Measurements from ENCODE around the gene WHRN. TPM values are rescaled to one million over a fixed set of nuclear protein-coding genes. Genes with fewer than 3 reads are reported as not detected.
A peak's percentile ranks its signal among the peaks of the same experiment; 100 is the strongest.

Gene WHRN
- total and polyA plus RNA-seq, 9 donors, result 0.89 to 5.5 (median 3.3) TPM

DNA sequence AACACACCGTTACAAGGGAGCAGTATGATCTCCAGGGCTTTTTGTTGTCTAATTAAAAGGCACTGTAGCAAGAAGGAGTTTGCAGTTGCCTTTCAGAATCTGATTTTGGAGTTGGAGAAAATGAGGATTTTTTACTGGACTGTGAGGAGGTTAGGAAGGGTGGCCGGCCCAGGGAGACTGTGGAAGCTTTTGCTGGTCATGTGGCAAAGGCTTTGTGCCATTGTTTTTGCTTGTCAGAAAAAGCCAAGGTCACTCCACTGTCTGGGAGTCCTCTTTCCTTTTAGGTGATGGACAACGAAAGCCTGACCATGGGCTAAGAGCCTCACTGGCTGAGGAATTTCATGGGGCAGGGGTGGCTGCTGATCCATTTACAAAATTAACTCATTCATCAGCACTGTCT, 10.3 kb upstream of the WHRN start:
- H3K36me3 ChIP-seq (ENCODE audit: control insufficient read depth, insufficient read depth, low read length), result no peaks in the 10 kb centered on the region
- 56% methylated on average over 2 of the region's 3 CpGs for WGBS (ENCODE audit: insufficient coverage)
- no peaks in the 10 kb centered on the region for H3K9me3 ChIP-seq (replicated peaks; ENCODE audit: control insufficient read depth, low read depth, low read length)
- peaks cover 4% of the 10 kb centered on the region for H3K4me1 ChIP-seq (ENCODE audit: control insufficient read depth, insufficient read depth, low read length)
- H3K4me3 ChIP-seq (ENCODE audit: low read length), result no peak overlapping the region
- H3K27ac ChIP-seq (ENCODE audit: low read length), result no peak overlapping the region
- DNase-seq, result no peak
- H3K27me3 ChIP-seq (ENCODE audit: control insufficient read depth, insufficient read depth, low read length), result peaks cover 10% of the 10 kb centered on the region

DNA sequence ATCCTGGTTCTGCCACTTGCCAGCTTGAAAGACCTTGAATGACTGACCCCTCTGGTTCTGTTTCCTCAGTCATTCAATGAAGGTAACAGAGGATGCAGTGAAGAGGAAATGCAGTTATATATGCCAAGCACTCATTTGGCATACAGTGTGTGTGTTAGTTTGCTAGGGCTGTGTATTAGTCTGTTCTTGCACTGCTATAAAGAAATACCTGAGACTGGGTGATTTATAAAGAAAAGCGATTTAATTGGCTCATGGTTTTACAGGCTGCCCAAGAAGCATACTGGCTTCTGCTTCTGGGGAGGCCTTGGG, 8.6 kb upstream of the WHRN start:
- WGBS (ENCODE audit: insufficient coverage), result 91% methylated on average over 1 of the region's 1 CpG
- Histone ChIP-seq H3K27me3 (ENCODE audit: control insufficient read depth, insufficient read depth, low read length) (peaks cover 13% of the 10 kb centered on the region), H3K9me3 (replicated peaks; ENCODE audit: control insufficient read depth, low read depth, low read length) (no peaks in the 10 kb centered on the region), H3K4me3 (ENCODE audit: low read length) (no peak overlapping the region), H3K36me3 (ENCODE audit: control insufficient read depth, insufficient read depth, low read length) (no peaks in the 10 kb centered on the region), H3K4me1 (ENCODE audit: control insufficient read depth, insufficient read depth, low read length) (peaks cover 4% of the 10 kb centered on the region), H3K27ac (ENCODE audit: low read length) (no peak overlapping the region)
- DNase-seq, result no peak

DNA sequence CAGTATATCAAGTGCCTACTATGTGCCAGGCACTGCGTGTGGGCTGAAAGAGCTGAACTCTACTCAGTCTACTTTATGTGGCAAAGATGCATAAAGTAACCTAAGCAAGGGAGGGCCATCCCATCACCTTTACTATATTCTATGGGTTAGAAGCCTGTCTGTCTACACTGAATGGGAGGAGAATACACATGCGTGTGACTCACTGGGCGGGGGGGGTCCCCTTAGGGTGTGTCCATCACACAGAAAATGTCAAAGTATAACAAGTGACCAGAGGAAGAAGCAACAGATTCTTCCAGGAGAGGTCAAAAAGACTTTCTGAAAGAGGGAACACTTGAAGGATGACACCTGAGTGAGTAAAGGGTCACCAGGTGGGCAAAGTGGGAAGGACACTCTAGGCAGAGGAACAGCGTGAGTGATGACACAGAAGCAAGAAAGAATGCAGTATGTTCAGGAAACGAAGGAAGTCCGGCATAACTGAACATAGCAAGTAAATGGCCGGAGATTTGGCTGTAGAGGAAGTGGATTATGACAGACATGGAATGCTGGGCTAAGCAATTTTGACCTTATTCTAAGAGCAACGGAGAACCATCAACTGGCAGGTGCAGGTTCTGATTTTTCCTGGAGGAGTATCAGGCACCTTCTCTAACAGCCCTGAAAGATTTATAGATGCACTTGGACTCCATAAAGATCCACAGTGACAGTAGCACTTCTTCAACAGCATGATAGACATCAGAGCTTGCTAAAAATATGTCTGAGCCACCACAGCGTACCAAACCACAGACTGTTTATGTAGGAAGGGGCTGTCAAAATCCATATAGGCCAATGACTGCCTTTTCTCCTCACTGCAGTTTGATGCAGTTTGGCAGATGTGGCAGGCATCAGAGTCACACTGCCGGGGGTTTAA, 8.0 kb upstream of the WHRN start:
- 56% methylated on average over 9 of the region's 10 CpGs for WGBS (ENCODE audit: insufficient coverage)
- no peak overlapping the region for H3K4me3 ChIP-seq (ENCODE audit: low read length)
- H3K9me3 ChIP-seq (replicated peaks; ENCODE audit: control insufficient read depth, low read depth, low read length), result no peaks in the 10 kb centered on the region
- DNase-seq, result peak; percentile 17
- H3K27ac ChIP-seq (ENCODE audit: low read length), result no peak overlapping the region
- H3K27me3 ChIP-seq (ENCODE audit: control insufficient read depth, insufficient read depth, low read length), result peaks cover 15% of the 10 kb centered on the region
- H3K4me1 ChIP-seq (ENCODE audit: control insufficient read depth, insufficient read depth, low read length), result peaks cover 2% of the 10 kb centered on the region
- no peaks in the 10 kb centered on the region for H3K36me3 ChIP-seq (ENCODE audit: control insufficient read depth, insufficient read depth, low read length)

DNA sequence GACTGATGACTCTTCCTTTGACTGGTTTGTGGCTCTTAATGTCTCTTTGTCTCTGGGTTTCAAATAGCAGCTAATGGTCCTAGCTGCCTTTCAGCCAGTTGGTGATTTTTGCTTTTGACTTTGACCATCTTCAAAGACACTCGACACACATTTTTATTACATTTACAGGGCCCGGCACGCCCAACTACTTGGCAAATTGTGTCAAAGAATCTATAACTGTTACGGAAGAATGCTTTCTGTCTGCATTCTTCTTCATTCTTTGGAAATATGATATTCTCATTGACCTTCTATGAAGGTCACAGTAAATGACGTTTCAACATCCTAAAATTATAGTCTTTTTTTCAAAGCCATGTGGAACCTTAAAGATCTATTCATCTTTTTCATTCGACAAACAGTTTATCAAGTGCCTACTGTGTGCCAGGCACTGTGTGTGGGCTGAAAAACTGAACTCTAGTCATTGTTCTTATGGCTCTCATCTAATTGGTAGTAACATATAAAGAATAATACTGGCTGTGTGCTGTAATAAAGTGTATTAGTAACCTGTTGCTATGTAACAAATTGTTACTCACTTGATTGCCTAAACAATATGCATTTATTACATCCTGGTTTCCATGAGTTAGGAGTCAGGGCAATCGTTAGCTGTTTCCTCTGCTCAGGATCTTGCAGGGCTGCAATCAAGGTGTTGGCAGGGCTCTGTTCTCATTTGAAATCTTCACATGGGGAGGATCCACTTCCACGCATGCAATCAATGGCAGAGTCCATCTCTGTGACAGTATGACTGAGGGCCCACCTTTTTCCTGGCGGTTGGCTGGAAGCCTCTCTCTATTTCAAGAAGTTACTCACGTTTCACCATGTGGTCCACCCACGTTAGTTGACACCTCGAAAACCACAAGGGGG, 7.0 kb upstream of the WHRN start:
- Histone ChIP-seq H3K27me3 (ENCODE audit: control insufficient read depth, insufficient read depth, low read length) (peaks cover 18% of the 10 kb centered on the region), H3K9me3 (replicated peaks; ENCODE audit: control insufficient read depth, low read depth, low read length) (no peaks in the 10 kb centered on the region), H3K4me1 (ENCODE audit: control insufficient read depth, insufficient read depth, low read length) (peaks cover 2% of the 10 kb centered on the region), H3K36me3 (ENCODE audit: control insufficient read depth, insufficient read depth, low read length) (no peaks in the 10 kb centered on the region), H3K4me3 (ENCODE audit: low read length) (no peak overlapping the region), H3K27ac (ENCODE audit: low read length) (peak overlapping the region; percentile 17)
- peak; percentile 38 for DNase-seq
- WGBS (ENCODE audit: insufficient coverage), result 54% methylated on average over 7 of the region's 12 CpGs

DNA sequence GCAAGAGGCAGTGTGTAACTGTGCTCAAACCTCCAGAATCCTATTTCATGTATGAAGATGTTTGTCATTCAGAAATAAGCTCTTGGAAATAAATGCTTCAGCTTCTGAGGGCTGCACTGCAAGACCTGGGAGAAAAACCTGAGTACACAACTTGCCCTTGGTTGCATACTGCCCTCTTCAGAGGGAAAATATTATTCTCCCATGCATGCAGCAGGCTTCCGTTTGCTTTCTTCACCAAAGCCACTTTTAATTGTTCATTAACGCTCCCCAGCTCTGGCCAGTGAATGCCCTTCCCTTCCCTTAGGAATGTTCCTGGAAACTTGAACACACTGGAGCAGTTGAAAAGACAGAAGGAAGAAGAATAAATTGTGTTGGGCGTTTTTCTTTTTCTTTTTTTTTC, 2.5 kb upstream of the WHRN start:
- WGBS (ENCODE audit: insufficient coverage), result no CpG with 5 or more reads among the region's 3 CpGs
- Histone ChIP-seq H3K27ac (ENCODE audit: low read length) (no peak overlapping the region), H3K4me3 (ENCODE audit: low read length) (no peak overlapping the region), H3K27me3 (ENCODE audit: control insufficient read depth, insufficient read depth, low read length) (peaks cover 41% of the 10 kb centered on the region), H3K9me3 (replicated peaks; ENCODE audit: control insufficient read depth, low read depth, low read length) (no peaks in the 10 kb centered on the region), H3K4me1 (ENCODE audit: control insufficient read depth, insufficient read depth, low read length) (peaks cover 20% of the 10 kb centered on the region), H3K36me3 (ENCODE audit: control insufficient read depth, insufficient read depth, low read length) (no peaks in the 10 kb centered on the region)
- DNase-seq, result no peak

DNA sequence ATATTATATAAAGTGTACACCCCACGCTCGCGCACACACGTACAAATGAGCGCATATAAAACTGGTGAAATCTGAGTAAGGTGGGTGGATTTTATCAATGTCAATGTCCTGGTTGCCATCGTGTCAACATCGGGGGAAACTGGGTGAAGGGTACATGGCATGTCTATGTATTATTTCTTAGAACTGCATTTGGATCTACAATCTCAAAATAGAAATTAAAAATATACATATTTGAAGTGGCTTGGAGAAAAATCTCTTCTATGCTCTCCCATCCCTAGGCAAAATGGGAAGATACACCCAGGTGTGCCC, 763 bp upstream of the WHRN start:
- H3K4me1 ChIP-seq (ENCODE audit: control insufficient read depth, insufficient read depth, low read length), result peaks cover 20% of the 10 kb centered on the region
- no peak for DNase-seq
- no peaks in the 10 kb centered on the region for H3K9me3 ChIP-seq (replicated peaks; ENCODE audit: control insufficient read depth, low read depth, low read length)
- H3K27ac ChIP-seq (ENCODE audit: low read length), result peak overlapping the region; percentile 47
- WGBS (ENCODE audit: insufficient coverage), result no CpG with 5 or more reads among the region's 7 CpGs
- peaks cover 41% of the 10 kb centered on the region for H3K27me3 ChIP-seq (ENCODE audit: control insufficient read depth, insufficient read depth, low read length)
- no peaks in the 10 kb centered on the region for H3K36me3 ChIP-seq (ENCODE audit: control insufficient read depth, insufficient read depth, low read length)
- peak overlapping the region; percentile 68 for H3K4me3 ChIP-seq (ENCODE audit: low read length)

DNA sequence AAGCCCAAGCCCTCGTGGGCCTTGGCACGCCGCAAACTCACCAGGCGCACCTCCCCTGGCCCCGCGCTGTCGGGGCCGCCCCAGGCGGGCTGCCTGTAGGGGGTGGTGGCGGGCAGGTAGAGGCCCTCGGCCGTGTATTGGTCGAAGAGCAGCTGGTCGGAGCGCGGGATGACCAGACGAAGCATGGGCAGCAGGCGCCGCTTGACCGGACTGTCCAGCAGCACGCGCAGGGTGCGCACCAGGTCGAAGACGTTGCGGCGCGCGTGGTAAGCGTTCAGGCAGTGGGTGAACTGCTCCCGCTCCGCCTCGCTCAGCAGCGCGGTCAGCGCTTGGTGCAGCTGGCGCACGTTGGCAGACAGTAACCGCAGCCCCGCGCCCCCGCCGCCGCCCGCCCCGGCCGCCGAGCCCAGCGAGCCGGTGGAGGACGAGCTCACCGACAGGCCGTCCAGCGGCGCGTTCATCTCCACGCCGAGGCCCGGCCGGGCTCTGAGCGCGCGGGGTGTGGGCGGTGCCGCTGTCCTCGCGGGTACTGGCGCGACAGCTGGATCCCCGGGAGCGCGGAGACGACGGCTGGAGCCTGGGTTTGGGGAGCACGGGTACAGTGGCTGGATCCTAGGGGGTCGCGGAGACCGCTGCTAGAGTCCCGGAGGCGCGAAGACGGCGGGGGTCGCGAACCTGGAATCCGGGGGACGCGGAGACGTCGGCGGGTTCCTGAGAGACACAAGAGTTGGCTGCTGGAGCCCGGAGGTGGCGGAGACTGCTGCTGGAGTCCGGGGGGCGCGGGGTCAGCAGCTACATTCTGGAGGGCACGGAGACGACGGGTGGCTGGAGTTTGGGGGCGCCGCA, 709 bp downstream of the WHRN start:
- H3K27me3 ChIP-seq (ENCODE audit: control insufficient read depth, insufficient read depth, low read length), result peaks cover 35% of the 10 kb centered on the region
- WGBS (ENCODE audit: insufficient coverage), result 3% methylated on average over 94 of the region's 101 CpGs
- H3K4me3 ChIP-seq (ENCODE audit: low read length), result peak overlapping the region; percentile 68
- peak; percentile 69 for DNase-seq
- no peaks in the 10 kb centered on the region for H3K36me3 ChIP-seq (ENCODE audit: control insufficient read depth, insufficient read depth, low read length)
- peaks cover 20% of the 10 kb centered on the region for H3K4me1 ChIP-seq (ENCODE audit: control insufficient read depth, insufficient read depth, low read length)
- peak overlapping the region; percentile 31 for H3K27ac ChIP-seq (ENCODE audit: low read length)
- H3K9me3 ChIP-seq (replicated peaks; ENCODE audit: control insufficient read depth, low read depth, low read length), result no peaks in the 10 kb centered on the region

DNA sequence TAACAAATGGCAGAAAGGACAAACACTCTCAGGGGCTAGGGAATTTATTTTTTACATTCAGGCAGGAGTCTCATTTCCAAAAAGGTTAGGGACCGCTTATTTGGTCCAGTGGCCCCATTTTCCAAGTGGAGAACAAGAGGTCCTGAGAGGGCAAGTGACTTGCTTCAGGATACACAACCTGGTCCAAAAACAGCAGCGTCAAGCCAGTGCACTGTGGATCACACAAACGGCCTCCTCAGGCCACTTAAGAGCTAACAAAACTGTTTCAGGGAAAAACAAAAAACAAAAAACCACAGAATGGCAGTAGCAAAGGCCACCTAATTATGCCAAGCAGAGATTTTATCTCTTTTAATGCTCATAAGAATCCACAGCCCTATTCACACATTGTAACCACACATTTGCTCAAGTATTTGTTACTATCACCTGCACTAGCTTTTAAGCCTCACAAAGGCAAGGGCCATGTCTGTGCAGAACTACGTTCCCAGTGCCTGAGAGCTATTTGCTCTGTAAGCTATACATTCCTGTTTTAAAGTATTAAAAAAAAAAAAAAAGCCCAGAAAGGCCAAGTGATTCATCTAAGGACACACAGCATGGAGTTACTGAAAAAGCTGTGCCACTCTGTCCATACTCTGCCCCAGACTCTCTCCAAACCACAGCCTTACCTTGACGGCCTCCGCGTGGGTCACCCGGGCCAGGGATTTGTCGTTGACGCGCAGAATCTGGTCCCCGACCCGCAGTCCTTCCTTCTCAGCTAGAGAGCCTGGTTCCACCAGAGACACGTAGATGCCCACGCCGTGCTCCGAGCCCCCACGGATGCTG, 1.5 kb downstream of the WHRN start:
- no peak for DNase-seq
- H3K4me1 ChIP-seq (ENCODE audit: control insufficient read depth, insufficient read depth, low read length), result peaks cover 22% of the 10 kb centered on the region
- H3K4me3 ChIP-seq (ENCODE audit: low read length), result peak overlapping the region; percentile 68
- H3K27ac ChIP-seq (ENCODE audit: low read length), result peak overlapping the region; percentile 17
- WGBS (ENCODE audit: insufficient coverage), result 57% methylated on average over 17 of the region's 18 CpGs
- no peaks in the 10 kb centered on the region for H3K9me3 ChIP-seq (replicated peaks; ENCODE audit: control insufficient read depth, low read depth, low read length)
- peaks cover 34% of the 10 kb centered on the region for H3K27me3 ChIP-seq (ENCODE audit: control insufficient read depth, insufficient read depth, low read length)
- no peaks in the 10 kb centered on the region for H3K36me3 ChIP-seq (ENCODE audit: control insufficient read depth, insufficient read depth, low read length)

DNA sequence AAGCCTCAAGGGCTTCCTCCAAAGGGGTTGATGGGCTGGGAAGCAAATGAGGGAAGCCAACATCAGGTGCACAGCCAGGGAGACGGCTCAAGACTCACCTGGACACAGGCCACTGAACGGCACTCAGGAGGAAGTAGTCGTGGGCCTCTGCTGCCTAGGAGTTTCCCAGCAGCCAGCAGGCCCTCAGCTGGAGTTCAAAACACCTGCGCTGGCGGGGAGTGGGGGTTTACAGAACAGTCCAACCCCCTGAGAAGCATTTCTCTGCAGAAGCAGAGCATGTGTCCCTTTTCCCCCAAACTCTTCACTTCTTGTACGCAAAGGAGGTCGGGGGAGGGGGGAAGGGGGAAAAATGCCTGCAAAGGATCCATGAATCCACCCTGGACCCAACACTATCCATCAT, 2.3 kb downstream of the WHRN start:
- peaks cover 33% of the 10 kb centered on the region for H3K27me3 ChIP-seq (ENCODE audit: control insufficient read depth, insufficient read depth, low read length)
- peaks cover 22% of the 10 kb centered on the region for H3K4me1 ChIP-seq (ENCODE audit: control insufficient read depth, insufficient read depth, low read length)
- DNase-seq, result no peak
- H3K27ac ChIP-seq (ENCODE audit: low read length), result peak overlapping the region; percentile 17
- no peaks in the 10 kb centered on the region for H3K9me3 ChIP-seq (replicated peaks; ENCODE audit: control insufficient read depth, low read depth, low read length)
- H3K4me3 ChIP-seq (ENCODE audit: low read length), result no peak overlapping the region
- no peaks in the 10 kb centered on the region for H3K36me3 ChIP-seq (ENCODE audit: control insufficient read depth, insufficient read depth, low read length)
- WGBS (ENCODE audit: insufficient coverage), result 14% methylated on average over 2 of the region's 7 CpGs
